SK-MEL-5 (cell line): ENCODE measurements around the gene GOSR2. TPM values are rescaled to one million over a fixed set of nuclear protein-coding genes. Genes with fewer than 3 reads are reported as not detected.
"Not testable (repeated sequence)": the region's sequence is repeated elsewhere in the genome, so short reads cannot be mapped to it uniquely, and the experiment has no call there.

Experiments used
- DNase-seq: peaks from one replicate; pipeline ENCODE4 v3.0.0-alpha.2; 2016; ENCODE audit warnings: low read depth, low spot score
- in situ Hi-C: cut with HindIII; loops from 2 replicates; pipeline ENCODE4 v1.10.0; 2016; ENCODE audit warnings: low sequenced_read_pairs, high pct_unique_total_duplicates, low pct_unique_long_range_greater_than_20kb
- total RNA-seq: library from RNA; depleted of rRNA; stranded (reverse); fragments of >200 nt; shearing (Covaris generic); gene quantifications from 2 replicates; pipeline ENCODE4 v1.2.3, GENCODE V29; 2014

GOSR2 gene
- total RNA-seq, 1 experiment from 2014 or later = 47.7 TPM

DNA sequence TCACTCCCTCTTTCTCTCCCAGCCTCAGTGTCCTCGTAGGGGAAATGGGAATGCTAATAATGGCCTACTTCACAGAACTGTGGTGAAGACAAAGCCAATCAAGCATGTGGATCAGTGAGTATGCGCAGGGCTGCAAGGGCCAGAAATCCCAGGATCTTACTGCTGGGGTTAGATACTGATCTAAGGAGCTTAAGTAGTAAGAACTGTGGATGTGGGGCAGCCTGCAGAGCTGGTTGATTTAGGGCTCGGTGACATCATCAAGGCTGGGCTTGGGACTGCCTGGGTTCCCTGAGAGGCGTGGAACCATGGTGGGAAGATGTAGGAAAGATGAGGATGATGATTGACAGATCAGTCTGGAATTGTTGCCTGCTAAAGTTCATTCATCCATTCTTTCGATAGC lies 25.6 kb downstream of the GOSR2 start:
- in situ Hi-C loops = no loop called here
- DNase-seq = no peak

DNA sequence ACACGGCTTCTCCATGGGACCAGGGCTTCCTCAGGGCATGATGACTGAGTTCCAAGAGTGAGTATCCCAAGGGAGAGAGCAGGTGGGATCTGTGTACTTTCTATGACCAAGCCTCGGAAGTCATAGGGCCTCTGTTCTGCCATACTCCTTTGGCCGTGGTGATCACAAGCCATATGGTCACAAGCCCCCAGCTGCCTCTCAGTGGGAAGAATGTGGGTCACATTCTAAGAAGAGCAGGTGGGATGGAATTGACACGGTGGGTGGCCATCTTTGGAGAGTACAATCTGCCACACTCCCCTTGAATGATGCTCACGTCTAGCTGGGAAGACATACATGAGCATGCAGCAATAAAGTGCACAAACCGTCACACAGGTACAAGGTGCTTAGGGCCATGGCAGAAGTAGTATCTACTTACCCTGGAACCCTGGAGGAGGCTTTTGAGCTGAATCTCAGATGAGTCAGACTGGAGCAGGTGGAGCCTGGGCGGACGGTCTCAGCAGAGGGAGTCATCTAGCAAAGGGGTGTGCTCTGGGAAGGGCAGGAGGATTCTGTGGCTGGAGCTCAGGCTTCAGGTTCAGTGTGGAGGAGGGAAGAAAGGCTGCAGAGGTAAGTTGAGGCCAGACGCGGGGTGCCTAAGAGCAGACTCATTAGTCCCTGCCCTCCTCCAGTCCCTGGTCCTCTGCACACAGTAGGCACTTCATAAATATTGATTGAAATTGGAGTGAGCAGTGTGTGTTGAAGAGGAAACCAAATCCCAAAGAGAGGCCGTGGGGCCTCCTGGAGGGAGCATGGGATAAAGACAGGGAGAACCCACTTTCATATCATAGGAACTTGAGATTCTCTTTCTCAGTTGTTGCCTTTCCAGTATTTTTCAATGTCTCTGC lies 26.6 kb downstream of the GOSR2 start:
- in situ Hi-C loops = no loop called here
- DNase-seq = no peak

DNA sequence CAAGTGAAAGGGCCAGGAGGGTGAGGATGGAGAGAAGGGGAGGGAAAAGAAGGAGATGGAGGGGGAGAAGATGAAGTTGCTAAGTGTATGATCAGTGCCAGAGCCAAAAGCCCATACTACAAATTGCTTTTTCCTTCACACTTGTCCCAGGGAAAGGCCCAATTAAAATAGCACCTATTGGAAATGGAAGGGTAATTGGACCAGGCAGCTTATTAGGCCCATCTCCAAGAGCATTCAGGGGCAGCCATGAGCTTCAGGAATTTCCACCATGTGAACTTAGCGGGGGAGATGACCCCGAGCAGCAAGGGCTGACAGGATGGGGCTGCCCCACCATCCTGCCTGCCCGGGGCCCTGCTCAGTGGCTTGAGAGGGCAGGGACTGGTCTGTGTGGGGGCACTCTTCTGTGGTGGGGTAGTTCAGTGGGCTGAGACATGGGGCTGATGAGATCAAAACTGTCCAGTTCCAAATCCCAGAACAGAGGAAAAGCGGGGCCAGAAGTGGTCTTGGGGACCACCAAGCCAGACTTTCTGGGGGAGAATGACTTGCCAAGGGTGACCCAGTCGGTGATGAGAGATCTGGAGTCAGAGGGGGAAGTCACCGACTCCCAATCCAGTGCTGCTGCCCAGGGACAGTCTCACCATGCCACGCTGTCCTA lies 27.5 kb downstream of the GOSR2 start:
- no peak for DNase-seq
- in situ Hi-C loops = no loop called here

DNA sequence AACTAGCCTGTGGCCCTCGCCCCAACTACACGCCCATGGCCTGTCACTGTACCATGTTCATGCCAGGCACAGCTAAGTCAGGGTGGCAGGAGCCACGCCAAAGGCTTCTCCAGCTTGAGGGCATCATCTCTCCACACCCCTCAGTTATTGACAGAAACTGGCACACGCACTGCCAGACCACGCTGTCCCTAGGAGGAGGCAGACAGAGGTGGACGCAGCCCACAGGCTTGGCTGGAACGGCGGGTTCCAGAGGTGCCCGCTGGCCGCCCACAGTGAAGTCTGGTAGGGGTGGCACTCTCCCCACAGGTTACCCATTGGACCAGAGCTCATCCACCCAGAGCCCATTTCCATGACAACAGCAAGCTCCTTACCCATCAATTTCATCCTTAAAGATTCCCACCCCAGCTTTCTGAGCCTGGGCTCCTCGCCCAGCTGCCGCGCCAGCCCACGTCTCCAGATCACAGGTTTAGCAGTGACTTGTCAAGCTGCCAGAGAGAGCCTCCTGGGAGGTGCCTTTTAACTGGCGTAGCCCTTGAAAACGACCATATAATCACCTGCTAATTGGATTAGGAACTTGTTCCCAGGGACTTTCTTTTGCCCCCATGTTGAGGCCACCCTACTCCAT lies 28.1 kb downstream of the GOSR2 start:
- in situ Hi-C loops = no loop called here
- DNase-seq = no peak

DNA sequence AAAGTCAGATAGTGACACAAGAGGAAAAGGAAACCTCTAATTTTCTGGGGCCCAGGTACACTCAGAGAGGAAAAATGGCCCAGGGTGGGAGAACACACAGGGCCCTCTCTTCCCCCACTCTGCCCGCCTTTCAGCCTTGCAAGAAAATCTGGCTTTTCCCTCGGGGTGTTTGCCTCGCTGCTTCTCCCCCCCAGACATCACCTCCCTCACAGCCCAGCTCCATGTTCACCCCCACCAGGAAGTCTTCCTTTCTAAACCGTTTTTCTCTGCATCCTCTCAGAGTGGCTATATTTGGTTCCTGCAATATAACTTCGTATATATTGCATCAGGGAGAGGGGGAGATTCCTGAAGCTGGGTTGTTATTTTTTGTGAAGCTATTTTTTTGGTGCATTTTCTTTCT lies 28.7 kb downstream of the GOSR2 start:
- in situ Hi-C loops = no loop called here
- no peak for DNase-seq

DNA sequence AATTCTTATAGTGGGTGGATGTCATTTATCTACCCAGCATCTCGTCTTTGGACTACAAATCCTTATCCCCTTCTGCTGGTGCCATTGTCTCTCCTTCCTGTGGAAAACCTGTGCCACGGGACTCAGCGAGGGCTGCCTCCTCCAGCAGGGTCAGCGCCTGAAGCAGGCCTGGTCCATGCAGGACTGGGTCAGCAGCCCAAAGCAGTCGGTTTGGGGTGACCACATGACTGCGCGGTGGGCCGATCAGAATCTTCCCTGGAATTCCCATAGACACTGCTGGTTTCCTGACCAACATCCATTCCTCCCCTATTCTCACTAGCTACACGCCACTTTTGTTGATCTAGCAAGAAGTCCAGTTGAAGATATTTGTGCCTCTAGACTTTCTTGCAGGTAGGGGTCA lies 29.2 kb downstream of the GOSR2 start:
- no peak for DNase-seq
- in situ Hi-C loops = no loop called here

DNA sequence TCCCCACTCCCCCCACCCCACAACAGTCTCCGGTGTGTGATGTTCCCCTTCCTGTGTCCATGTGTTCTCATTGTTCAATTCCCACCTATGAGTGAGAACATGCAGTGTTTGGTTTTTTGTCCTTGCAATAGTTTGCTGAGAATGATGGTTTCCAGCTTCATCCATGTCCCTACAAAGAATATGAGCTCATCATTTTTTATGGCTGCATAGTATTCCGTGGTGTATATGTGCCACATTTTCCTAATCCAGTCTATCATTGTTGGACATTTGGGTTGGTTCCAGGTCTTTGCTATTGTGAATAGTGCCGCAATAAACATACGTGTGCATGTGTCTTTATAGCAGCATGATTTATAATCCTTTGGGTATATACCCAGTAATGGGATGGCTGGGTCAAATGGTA lies 30.2 kb downstream of the GOSR2 start:
- DNase-seq, in situ Hi-C loops: not testable (repeated sequence)

DNA sequence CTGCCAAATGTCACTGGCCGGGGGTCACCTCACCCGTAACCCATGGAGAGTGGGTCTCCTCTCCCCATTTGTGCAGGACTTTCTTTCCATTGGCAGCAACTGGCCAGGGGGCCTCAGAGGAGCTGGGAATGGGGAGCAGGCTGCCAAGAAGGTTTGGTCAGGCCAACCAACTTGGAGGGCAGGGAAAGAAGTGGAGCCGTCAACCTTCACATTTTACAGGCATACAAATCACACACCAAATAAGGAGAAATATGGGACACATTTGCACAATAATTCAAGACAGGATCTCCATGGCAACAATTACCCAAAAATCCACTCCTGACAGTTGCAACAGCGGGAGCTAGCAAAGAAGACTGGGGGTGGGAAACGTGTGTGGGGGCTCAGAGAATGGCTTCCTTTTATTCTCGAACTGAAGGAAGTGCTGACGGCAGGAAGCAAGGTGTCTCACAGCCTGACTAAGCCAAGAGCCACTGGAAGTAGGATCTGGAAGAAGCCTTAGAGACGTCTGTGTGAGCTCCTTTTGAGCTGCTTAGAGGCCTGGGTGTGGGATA lies 35.2 kb downstream of the GOSR2 start:
- in situ Hi-C loops = no loop called here
- no peak for DNase-seq

DNA sequence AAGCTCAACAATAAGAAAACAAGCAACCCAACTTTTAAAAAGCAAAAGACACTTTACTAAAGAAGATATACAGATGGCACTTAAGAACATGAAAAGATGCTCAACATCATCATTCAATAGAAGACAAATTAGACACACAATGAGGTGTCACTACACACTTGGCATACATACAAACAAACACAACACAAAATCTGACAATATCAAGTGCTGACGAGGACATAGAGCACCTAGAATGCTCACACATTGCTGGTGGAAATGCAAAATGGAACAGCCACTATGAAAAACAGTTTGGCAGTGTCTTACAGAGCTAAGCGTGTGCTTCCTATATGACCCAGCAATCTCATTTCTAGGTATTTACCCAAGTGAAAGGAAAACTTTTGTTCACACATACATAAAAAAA lies 37.2 kb downstream of the GOSR2 start:
- in situ Hi-C loops = no loop called here
- no peak for DNase-seq

DNA sequence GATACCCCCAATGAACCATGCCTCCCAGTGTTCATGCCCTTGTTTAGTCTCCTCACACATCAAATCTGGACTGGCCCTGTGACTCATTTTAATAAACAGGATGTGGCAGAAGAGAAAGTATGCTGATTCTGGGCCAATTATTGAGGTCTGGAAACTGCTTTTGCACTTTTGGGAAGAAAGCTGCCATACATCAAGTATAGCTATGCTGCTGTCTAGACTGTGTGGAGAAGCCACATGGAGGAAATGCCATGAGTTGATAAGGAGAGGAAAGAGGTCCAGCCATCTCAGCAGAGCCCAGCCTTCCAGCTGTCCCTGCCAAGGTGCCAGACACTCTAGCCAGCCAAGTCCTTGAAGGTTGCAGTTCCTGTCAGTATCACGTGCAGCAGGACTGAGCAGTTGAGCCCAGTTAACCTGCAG lies 39.4 kb downstream of the GOSR2 start:
- in situ Hi-C loops = no loop called here
- DNase-seq = no peak

DNA sequence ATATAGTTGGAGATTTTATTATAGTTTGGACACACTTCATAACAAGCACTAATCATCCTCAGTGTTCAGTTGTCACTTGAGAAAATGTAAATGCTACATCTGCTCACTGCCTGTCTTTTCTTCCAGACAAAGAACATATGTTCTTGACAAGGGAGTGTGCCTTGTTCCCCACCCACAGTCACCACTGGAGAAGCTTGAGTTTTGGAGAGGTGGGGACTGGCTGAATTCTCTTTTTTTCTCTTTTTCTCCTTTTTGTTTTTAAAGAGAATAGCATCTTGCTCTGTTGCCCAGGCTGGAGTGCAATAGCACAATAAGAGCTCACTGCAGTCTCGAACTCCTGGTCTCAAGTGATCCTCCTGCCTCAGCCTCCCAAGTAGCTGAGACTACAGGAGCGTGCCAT lies 40.6 kb downstream of the GOSR2 start:
- in situ Hi-C loops = no loop called here
- no peak for DNase-seq

DNA sequence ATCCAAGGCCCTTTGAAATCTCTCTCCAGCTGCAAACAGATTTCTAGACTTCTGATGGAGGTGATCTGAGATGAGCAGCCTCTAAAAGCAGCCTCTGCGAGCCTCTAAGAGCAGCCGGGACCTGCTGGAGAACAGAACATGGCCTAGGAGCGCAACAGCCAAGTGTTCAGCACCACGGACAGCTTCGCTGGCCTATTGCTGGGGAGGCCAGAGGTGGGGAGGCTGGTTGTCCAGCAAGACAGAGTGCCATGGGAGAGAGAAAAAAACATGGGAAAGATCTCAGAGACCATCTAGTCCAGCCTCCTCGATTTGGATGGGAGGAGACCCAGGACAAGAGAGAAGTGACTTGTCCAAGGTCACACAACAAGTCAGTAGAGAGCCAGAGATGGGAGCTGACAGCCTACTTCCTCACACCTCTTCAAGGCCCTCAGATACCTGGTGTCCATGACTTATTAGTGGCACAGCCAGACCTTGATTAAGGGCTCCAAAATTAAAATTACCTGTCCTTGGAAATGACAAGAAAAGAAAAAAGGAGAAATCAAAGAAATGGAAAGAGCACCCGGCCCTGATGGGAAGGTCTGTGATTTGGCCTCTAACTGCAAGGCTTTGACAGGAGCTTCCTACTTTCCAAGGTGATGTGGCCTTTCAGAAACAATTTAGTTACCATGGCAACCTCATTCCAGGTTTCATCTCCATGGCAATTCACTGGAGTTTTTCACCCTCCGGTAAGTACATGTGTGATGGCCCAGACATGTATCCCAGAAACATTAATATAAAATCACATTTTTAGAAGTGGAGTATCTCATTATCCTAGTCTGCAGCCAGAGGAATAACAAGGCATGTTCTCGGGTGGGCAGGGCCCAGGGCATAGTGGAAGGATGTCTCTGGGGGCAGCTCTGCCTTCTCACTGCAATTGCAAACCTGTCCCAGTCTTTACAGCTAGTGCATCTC lies 41.6 kb downstream of the GOSR2 start:
- DNase-seq = no peak

DNA sequence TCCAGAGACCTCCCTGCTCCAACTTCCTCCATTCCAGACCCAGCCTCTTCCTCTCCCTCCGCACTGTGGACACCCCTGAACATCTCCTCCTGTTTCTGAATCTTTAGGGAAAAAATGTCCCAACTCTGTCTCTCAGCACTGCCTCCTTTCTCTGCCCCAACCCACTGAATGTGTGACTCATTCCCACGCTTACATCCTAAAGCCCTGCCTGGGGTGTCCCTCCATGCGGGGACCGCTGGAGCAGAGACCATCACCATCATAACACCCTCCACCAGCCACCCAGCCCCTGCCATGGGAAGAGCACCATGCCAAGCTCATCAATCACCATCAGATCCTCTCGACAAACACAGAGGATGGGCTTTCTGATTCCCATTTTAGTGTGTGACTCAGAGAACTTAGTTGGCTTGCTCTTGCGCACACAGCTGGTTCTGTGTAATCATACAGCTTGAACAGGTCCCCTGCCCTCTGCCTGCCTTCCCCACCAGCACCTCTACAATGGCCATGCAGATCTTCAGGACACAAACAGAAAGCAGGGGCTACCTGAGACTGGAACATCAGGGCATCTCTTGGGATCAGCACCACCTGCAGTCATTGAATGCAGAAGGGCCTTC lies 45.4 kb downstream of the GOSR2 start:
- no peak for DNase-seq
- in situ Hi-C loops = no loop called here

More for the DNA sequence above, 41.6 kb downstream of the GOSR2 start:
- in situ Hi-C loops = no loop called here

DNA sequence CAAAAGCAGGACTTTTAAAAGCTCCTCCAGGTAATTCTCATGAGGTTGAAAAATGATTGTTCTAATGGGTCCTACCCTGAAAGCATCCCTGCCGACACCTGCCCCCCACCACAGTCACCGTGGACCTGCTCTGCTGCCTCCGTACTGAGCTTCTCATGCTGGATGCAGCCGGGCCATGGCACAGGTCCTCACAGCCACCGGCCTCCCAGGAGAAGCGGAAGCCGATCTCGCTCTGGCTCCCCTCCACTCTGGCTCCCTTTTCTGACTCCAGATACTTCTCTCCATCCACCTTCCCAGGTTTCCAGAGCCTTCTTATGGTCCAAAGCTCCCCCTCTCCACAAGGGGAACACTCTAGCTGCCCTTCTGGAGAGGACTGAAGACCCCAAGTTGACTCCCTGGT lies 45.9 kb downstream of the GOSR2 start:
- in situ Hi-C loops = no loop called here
- DNase-seq = no peak

DNA sequence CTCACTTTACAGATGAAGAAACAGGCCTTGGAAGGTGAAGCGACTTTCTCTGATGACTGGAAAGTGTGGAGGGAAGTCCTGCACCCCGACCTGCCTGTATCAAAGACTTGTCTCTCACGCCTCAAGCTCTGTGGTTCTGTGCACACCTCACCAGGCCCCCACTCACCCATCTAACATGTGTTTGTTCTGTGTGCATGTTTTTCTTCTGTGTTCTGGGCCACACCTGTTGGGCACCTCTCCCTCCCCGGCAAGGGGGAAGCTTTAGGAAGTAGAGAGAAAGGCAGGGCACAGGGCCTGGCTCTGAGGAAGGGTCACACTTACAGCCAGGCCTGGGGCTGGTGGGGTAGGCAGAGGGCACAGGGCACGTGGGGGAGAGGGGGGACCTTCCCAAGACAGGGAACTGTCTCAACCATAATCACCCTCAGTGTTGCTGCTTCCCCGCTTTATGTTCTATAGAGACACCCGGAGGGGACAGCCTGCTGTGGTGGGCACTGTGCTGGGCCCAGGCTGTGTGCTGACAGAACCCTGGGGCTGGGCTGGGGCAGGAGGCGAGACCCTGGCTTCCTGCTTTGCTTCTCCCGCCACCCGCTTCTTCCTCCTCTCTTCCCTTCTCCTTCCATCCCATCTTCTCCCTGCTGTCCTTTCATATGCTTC lies 48.8 kb downstream of the GOSR2 start:
- in situ Hi-C loops = no loop called here

DNA sequence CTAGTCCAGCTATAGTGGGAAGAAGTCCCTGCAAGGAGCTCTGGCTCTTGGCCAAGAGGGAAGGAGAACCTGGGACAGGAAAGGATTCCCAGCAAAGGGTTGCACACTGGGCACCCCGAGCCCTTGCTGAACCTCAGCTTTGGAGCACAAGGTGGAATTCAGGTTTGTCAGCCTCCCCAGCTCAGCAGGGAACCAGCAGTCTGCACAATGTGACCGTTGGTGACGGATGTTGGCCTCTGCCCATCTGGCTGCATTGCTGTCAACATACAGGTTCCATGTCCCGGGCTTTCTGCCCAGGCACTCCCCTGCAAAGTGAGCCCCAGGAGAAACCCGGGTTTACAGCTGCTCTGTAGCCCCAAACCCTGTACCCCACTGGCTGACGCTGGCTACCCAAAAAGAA lies 49.4 kb downstream of the GOSR2 start:
- no peak for DNase-seq
- in situ Hi-C loops = no loop called here

More for the DNA sequence above, 48.8 kb downstream of the GOSR2 start:
- DNase-seq = no peak

DNA sequence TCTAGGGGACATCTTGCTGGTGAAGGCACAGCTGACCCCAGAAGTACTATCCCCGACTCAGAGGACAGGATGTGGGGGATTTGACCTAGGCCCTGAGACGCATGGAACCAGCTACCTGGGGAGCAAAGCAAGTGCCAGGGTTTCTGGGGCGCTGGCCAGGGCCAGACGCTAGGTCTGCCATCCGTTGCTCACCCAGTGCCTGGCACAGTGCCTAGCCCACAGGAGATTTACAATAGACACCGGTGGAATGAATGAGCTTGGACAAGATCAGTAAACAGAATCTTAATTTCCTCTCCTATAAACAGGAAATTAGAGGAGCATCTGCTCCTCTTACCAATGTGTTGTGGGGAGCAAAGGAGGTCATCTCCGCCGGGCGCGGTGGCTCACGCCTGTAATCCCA lies 51.1 kb downstream of the GOSR2 start:
- in situ Hi-C loops = no loop called here
- DNase-seq = no peak
